Transverse colon (tissue), 4 donors: ENCODE results near the gene ARCN1. TPM values are rescaled to one million over a fixed set of nuclear protein-coding genes. Genes with fewer than 3 reads are reported as not detected.
A peak's percentile ranks its signal among the peaks of the same experiment; 100 is the strongest.

Experiments used
- DNase-seq: peaks from one replicate; pipeline ENCODE4 v3.0.0-alpha.2; 2019
- H3K27ac ChIP-seq, 4 donors: fragments of 200-600 bp; sonication (generic); 2 replicates each; pipeline ENCODE4 v1.5.1; 2016 to 2018; ENCODE audit warnings: inconsistent platforms in 4 of 4
- H3K27me3 ChIP-seq: fragments of 200-600 bp; sonication (generic); 2 replicates; pipeline ENCODE4 v1.5.1; 2017; ENCODE audit warnings: inconsistent platforms
- H3K36me3 ChIP-seq, 4 donors: fragments of 200-600 bp; sonication (generic); 2 replicates each; pipeline ENCODE4 v1.5.1; 2017 to 2019; ENCODE audit warnings: inconsistent platforms in 4 of 4
- H3K4me1 ChIP-seq, 4 donors: fragments of 200-600 bp; sonication (generic); 2 replicates each; pipeline ENCODE4 v1.5.1; 2017 to 2020; ENCODE audit warnings: inconsistent platforms in 4 of 4
- H3K4me3 ChIP-seq, 4 donors: fragments of 200-600 bp; sonication (generic); 1 replicate in 1 of 4; 2 replicates in 3 of 4; pipeline versions ENCODE4 v1.5.1 to v1.6.1; 2017 to 2019; ENCODE audit warnings: inconsistent platforms in 4 of 4
- H3K9me3 ChIP-seq, 2 donors: fragments of 200-600 bp; sonication (generic); 2 replicates each; pipeline ENCODE4 v1.5.1; 2017 to 2019; ENCODE audit warnings: inconsistent platforms in 2 of 2
- CTCF ChIP-seq, 5 experiments: fragments of 200-600 bp in 3 of 5; fragments of 450-650 bp in 2 of 5; sonication (generic) in 3 of 5; IDR thresholded peaks; 1 replicate in 2 of 5; 2 replicates in 3 of 5; pipeline ENCODE4 v1.5.1; 2016 to 2017; ENCODE audit warnings: antibody characterized with exemption in 5 of 5, inconsistent platforms in 3 of 5, mild to moderate bottlenecking in 2 of 5, moderate library complexity in 1 of 5
- EP300 ChIP-seq: sonication (generic); formaldehyde crosslinking; IDR thresholded peaks from one replicate; pipeline ENCODE4 v1.6.1; 2017; ENCODE audit warnings: antibody characterized with exemption, low read depth
- POLR2A ChIP-seq: fragments of 450-650 bp; IDR thresholded peaks from one replicate; pipeline ENCODE4 v1.6.1; 2016; ENCODE audit warnings: antibody characterized with exemption, mild to moderate bottlenecking, moderate library complexity
- POLR2AphosphoS5 ChIP-seq, 3 donors: sonication (generic); formaldehyde crosslinking; IDR thresholded peaks; one replicate each; pipeline ENCODE4 v1.6.1; 2016; ENCODE audit warnings: antibody characterized with exemption in 3 of 3
- WGBS, 2 donors: methylation state at CpG; one replicate each; pipeline ENCODE4 v1.1.5; 2018; ENCODE audit warnings: low coverage in 1 of 2; 5-methylcytosine and 5-hydroxymethylcytosine counted together
- in situ Hi-C, 4 donors: fragments of 200-750 bp; cut with MboI; loops; one replicate each; pipeline versions ENCODE4 v1.15.0 to v1.15.1; 2017; ENCODE audit warnings: low sequenced_read_pairs in 3 of 4, low pct_ligation_motif_present in 1 of 4, low pct_unique_long_range_greater_than_20kb in 1 of 4
- intact Hi-C: fragments of 100-400 bp; cut with DNase I; formaldehyde crosslinking; loops from one replicate; pipeline ENCODE4 v1.15.1; 2023; ENCODE audit warnings: low total_unique reads
- total RNA-seq, 4 donors: library from RNA; depleted of rRNA; stranded (reverse); fragments of >200 nt; gene quantifications; one replicate each; pipeline ENCODE4 v1.1.0, GENCODE V29; 2016

Gene ARCN1
- total RNA-seq, 4 donors from 2014 or later, result 27.9 to 80.3 (median 61.0) TPM

- Histone ChIP-seq H3K9me3 (no peaks in the 10 kb centered on the region), H3K27me3 (no peaks in the 10 kb centered on the region), H3K36me3 (no peaks in the 10 kb centered on the region), H3K27ac (peak overlapping the region; percentile 74 to 90 (median 80)), H3K4me1 (peaks cover 16 to 65% (median 44%) of the 10 kb centered on the region in 4 donors), H3K4me3 (no peak overlapping the region)
- 41 to 43% methylated on average over 1 to 4 of the region's 4 CpGs for WGBS, 2 donors
- in situ Hi-C loops, result no loop called here
- TF ChIP-seq POLR2AphosphoS5 (IDR thresholded peaks at IDR 0.05), result no peak
- TF ChIP-seq EP300, result no peak
- no peak for TF ChIP-seq CTCF (IDR thresholded peaks at IDR 0.05)
- DNase-seq, result no peak
- intact Hi-C loops, result no loop called here
Observed at GRCh38 chr11:118618991-118619375, 46.8 kb downstream of the ARCN1 start.

- intact Hi-C loops (no loop called here), in situ Hi-C loops (no loop called here)
- Histone ChIP-seq H3K27me3 (no peaks in the 10 kb centered on the region), H3K36me3 (no peaks in the 10 kb centered on the region), H3K4me1 (peaks cover 16 to 65% (median 44%) of the 10 kb centered on the region in 4 donors), H3K9me3 (no peaks in the 10 kb centered on the region), H3K27ac (peak overlapping the region; percentile 74 to 90 (median 80)), H3K4me3 (no peak overlapping the region)
- 33 to 66% methylated on average over 1 to 6 of the region's 6 CpGs for WGBS, 2 donors
- no peak for DNase-seq
- TF ChIP-seq POLR2A (no peak), CTCF (IDR thresholded peaks at IDR 0.05) (no peak), EP300 (no peak), POLR2AphosphoS5 (IDR thresholded peaks at IDR 0.05) (no peak)
Observed at GRCh38 chr11:118619444-118620197, 47.4 kb downstream of the ARCN1 start.

GRCh38 chr11:118620529-118621070 is 48.4 kb downstream of the ARCN1 start:
- WGBS, 2 donors, result 66% methylated on average over 7 of the region's 7 CpGs; no CpG with 5 or more reads in 1 of the 2 donors
- in situ Hi-C loops, result no loop called here

More at GRCh38 chr11:118620529-118621070, 48.4 kb downstream of the ARCN1 start:
- no peak for DNase-seq
- H3K4me3 ChIP-seq, result peak overlapping the region in 1 of 4 donors; percentile 56
- no peaks in the 10 kb centered on the region for H3K27me3 ChIP-seq
- intact Hi-C loops, result no loop called here
- H3K27ac ChIP-seq, result peak overlapping the region; percentile 74 to 90 (median 80)
- H3K36me3 ChIP-seq, result no peaks in the 10 kb centered on the region
- H3K4me1 ChIP-seq, result peaks cover 16 to 65% (median 44%) of the 10 kb centered on the region in 4 donors
- TF ChIP-seq POLR2AphosphoS5 (IDR thresholded peaks at IDR 0.05) (no peak), POLR2A (no peak), CTCF (IDR thresholded peaks at IDR 0.05) (no peak), EP300 (no peak)
- H3K9me3 ChIP-seq, result no peaks in the 10 kb centered on the region
